IPS-11a (cell line): ENCODE results near the gene PTTG1.

Source experiments
- H3K4me3 ChIP-seq: one replicate; pipeline ENCODE4 v1.5.1; 2013; ENCODE audit warnings: low read depth, low read length, control low read depth

The PTTG1 gene

DNA sequence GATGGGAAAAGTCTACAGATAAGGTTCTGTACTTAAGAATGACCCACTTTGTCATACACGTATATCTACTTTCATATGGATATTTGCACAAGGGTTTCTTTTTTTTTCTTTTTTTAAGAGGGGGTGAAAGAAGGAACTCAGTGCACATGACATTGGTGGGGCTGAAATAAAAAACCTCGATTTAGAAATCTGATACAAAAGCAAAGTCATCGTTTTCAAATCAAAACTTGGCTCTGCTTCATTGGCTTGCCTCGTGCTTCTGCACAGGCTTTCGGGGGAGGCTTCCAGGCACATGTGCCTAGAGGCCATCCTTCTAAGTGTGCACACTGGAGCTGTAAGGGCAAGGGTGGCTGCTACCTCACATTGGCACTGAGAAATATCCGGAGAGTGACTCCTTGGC, 31.1 kb downstream of the PTTG1 start:
- H3K4me3 ChIP-seq: no peak overlapping the region

GRCh38 chr5:160453751-160454150, 32.1 kb downstream of the PTTG1 start:
- H3K4me3 ChIP-seq: no peak overlapping the region

GRCh38 chr5:160455600-160455999, 33.9 kb downstream of the PTTG1 start:
- H3K4me3 ChIP-seq: no peak overlapping the region

GRCh38 chr5:160456480-160457177, 35.0 kb downstream of the PTTG1 start:
- no peak overlapping the region for H3K4me3 ChIP-seq

DNA sequence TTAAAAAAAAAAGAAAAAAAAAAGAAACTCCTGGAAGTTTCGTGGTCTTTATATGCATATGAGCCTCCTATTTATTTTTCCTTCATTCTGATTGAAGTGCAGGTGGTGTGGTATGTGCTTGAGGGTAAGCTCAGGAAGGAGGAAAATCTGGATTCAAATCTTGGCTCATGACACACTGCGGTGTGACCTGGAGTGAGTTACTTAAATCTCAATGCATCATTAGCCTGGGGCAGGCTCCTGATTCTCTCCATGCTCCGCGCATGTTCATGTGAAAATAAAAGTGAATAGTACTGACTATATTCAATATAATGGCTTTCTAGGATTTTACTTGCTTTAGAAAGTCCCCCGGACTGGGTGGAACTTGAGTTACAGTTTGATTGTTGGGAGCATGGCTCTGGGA, 35.6 kb downstream of the PTTG1 start:
- H3K4me3 ChIP-seq: no peak overlapping the region

DNA sequence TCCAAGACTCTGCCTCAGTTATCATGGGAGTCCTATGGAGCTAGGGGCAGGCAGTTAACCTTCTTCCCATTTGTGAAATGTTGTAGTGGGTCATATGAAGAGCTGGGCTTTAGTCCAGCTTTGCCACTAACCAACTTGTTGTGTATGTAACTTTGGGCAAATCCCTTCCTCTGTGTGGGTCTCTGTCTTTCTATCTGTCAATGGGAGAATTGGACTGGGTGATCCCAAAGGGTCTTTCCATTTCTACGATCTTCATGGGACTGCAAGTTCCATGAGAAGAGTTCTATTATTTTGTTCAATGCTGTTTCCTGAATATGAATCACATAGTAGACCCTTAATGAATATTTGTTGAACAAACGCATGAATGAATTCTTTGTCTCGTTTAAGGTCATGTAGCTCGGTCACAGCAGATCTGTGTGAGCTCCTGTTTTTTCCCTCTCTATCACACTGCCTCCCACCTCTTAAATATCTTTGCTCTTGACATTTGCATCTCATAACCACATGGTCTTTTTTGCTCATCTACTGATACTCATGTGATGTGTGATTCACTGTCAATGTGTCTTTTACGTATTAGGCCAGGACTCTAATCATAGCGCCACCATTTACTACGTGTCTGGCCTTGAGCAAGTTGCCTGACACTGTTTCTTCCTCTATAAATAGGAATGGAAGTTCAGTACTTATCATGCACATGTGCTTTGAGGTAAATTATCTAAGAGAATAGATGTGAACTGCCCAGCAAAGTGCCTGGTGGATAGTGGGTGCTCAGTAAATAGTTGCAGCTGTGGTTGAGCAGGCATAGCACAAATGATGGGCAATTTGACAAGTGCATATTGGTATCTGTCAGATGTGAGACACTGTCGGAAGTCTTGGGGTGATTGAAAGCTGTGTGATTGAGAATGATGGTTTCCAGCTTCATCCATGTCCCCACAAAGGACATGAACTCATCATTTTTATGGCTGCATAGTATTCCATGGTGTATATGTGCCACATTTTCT, 37.4 kb downstream of the PTTG1 start:
- H3K4me3 ChIP-seq: no peak overlapping the region

- no peak overlapping the region for H3K4me3 ChIP-seq
Measured at GRCh38 chr5:160460377-160461049, 38.9 kb downstream of the PTTG1 start.

GRCh38 chr5:160461378-160461777, 39.7 kb downstream of the PTTG1 start:
- no peak overlapping the region for H3K4me3 ChIP-seq

DNA sequence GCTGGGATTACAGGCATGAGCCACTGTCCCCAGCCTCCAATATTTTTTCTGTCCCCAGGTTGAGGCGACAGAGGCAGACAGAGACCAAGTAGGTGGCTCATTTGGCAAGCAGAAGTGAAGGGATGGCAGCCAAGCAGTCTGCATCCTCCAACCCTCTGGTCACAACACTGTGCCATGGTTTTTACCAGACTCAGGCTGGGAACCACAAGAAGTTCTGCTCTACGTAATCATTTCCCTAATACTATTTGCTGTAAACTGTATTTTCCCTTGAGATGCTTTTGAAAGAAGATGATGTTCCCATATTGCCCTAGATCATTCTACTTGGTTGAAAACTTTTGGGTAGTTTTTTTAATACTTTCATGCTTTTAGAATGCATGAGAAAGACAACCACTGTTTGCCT, 40.5 kb downstream of the PTTG1 start:
- no peak overlapping the region for H3K4me3 ChIP-seq

DNA sequence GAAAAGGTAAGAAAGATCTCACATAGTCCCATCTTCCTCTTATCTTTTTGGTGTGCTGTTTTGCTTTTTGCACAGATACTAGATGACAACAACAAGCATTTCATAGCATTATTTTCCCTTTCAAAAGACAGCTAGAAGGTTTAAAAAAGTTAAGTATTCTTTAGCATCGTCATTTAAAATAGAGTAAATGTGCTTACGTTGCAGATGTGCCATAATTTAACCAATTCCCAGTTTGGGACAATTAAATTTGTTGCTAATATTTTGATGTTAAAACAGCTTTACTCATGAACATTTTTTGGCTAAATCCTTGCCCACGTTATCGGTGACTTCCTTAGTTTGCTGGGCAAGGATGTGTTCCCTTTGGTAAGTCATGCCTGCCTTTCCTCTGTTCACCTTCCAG, 41.6 kb downstream of the PTTG1 start:
- no peak overlapping the region for H3K4me3 ChIP-seq

- no peak overlapping the region for H3K4me3 ChIP-seq
Measured at GRCh38 chr5:160463740-160464465, 42.2 kb downstream of the PTTG1 start.

DNA sequence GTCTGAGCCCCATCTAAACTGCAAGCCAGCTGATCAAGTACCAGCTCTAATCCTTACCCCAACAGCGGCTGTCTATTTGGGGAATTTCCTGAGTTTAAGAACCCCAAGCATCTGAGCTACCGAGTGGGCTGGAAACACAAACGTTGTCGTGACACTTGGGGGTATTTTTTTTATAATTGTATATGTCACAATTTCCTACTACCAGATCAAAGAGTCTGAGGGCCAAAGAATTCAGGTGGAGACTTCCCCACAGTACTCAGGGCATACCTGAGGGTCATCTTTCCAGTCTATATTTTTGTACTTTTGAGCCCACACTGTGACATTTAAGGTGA, 42.8 kb downstream of the PTTG1 start:
- no peak overlapping the region for H3K4me3 ChIP-seq

- no peak overlapping the region for H3K4me3 ChIP-seq
Measured at GRCh38 chr5:160466116-160466515, 44.5 kb downstream of the PTTG1 start.

DNA sequence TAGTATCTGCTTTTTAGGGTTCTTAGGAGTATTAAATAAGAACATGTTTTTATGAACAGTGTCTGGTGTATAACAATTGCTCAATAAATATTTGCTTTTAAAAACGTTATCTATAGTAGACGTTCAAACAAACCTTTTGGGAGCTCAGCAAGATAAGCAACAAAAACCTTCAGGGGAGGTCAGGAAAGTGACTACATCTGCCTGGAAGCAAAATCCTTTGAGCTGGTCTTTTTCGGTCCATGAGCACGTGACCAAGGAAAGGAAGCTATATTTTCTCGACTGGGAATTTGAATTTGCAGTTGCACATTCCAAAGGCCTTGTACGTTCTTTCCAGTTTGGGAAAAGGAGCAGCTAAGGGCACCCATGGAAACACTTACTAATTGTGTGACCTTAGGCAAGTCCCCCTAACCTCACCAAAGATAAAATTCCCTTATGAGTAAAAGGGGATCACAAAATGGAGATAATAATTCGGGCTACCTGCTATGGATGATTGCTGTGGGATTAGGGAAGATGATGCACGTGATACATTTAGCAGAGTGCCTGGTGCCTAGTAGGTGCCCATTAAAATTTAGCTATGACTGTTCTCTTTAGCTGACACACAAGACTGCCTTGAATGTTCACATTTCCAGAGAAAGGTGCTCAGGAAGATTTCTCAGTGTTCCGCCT, 45.4 kb downstream of the PTTG1 start:
- no peak overlapping the region for H3K4me3 ChIP-seq

DNA sequence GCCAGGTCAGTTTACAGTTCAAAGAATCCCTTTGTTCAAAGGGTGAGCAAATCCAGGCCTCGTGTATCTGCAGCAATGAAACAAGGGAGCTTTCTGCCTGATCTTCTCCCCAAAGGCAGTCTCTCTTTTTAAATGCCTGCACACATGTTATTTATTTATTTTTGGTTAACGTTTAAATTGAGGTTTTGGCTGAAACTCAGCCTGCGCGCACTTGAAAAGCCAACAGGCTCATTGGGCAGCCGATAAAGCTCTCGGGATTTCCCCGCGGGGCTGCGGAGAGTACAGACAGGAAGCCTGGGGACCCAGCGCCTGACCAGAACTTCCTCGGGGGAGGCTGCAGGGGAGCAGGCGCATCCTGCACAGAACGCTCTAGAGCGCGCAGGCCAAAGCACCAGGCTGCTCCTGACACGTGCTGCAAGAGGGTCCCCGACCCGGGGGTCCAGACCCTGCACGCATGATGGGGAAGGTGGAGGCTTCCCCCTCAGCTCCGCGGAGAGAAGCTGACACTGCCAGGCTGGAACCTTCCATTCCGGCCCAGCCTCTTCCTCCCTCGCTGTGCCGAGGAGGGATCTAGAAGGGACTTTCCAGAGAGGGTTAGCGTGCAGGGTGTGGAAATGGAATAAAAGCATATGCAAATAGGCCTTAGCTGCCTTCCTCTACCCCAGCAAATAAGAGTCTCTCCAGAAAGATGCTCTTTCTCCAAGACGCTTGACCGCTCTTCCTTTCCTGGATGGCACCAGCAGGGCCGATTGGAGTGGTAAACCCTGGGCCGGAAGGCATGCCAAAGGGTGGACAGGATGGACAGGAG, 46.1 kb downstream of the PTTG1 start:
- H3K4me3 ChIP-seq: no peak overlapping the region

GRCh38 chr5:160468363-160468975, 46.8 kb downstream of the PTTG1 start:
- H3K4me3 ChIP-seq: no peak overlapping the region

DNA sequence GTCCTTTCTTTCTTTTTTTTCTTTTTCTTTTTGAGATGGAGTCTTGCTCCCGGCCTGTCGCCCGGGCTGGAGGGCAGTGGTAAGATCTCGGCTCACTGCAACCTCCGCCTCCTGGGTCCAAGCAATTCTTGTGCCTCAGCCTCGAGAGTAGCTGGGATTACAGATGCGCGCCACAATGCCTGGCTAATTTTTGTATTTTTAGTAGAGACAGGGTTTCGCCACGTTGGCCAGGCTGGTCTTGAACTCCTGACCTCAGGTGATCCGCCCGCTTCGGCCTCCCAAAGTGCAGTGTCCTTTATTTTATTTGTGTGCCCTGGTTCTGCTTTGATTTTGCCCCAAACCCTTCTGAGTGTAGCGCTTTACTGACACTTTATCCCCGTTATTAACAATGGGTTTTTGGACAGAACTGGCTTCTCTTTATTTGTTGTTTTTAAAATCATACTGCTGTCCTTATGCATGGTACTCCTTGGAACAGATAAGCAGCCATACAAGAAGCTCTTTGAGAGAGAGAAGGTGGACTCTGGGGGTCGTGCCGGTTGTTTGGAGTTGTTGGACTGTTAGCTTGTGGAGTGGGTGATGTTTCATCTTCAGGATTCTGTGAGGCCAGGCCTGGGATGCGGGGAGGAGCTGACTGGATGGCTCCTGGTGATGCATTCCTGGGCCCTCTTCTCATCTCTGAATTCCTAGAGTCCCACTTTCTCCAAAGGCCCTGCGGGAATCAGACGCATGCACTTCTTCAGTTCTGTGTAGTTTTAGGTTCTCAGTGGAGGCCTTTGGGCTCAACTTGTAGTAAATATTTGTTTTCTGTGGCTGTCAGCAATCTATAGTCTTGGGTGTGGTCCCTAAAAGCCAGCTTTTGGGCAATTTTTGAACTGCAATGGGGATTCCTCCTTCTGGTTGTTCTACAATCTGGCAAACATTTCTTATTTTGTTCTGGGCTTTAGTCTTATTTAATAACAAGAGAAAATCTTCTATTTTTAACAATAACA, 47.8 kb downstream of the PTTG1 start:
- H3K4me3 ChIP-seq: no peak overlapping the region
